Hepatocyte (in vitro differentiated cells): ENCODE measurements around the gene SEC22C. TPM values are rescaled to one million over a fixed set of nuclear protein-coding genes. Genes with fewer than 3 reads are reported as not detected.
A peak's percentile ranks its signal among the peaks of the same experiment; 100 is the strongest.

Source experiments
- DNase-seq: peaks from one replicate; pipeline ENCODE4 v3.0.0-alpha.2; 2016; ENCODE audit warnings: low spot score
- H2AFZ ChIP-seq: fragments of 200-600 bp; sonication (generic); 2 replicates; pipeline ENCODE4 v1.6.0; 2016; ENCODE audit warnings: antibody characterized with exemption, mild to moderate bottlenecking
- H3K27ac ChIP-seq: fragments of 200-600 bp; sonication (generic); 2 replicates; pipeline ENCODE4 v1.5.1; 2016; ENCODE audit warnings: mild to moderate bottlenecking
- H3K27me3 ChIP-seq: fragments of 200-600 bp; sonication (generic); 2 replicates; pipeline ENCODE4 v1.6.1; 2016
- H3K36me3 ChIP-seq: fragments of 200-600 bp; sonication (generic); replicated peaks from 2 replicates; pipeline ENCODE4 v1.5.1; 2016; ENCODE audit warnings: low read depth; ENCODE audit not compliant: insufficient read depth
- H3K4me1 ChIP-seq: fragments of 200-600 bp; sonication (generic); 2 replicates; pipeline ENCODE4 v1.5.1; 2016; ENCODE audit warnings: mild to moderate bottlenecking, moderate library complexity; ENCODE audit not compliant: insufficient read depth
- H3K4me2 ChIP-seq: fragments of 200-600 bp; sonication (generic); 2 replicates; pipeline ENCODE4 v1.6.0; 2016
- H3K4me3 ChIP-seq: fragments of 200-600 bp; sonication (generic); 2 replicates; pipeline ENCODE4 v1.5.1; 2016; ENCODE audit warnings: mild to moderate bottlenecking
- H3K79me2 ChIP-seq: fragments of 200-600 bp; sonication (generic); 2 replicates; pipeline ENCODE4 v1.6.0; 2017; ENCODE audit warnings: mild to moderate bottlenecking
- H3K9me2 ChIP-seq: fragments of 200-600 bp; sonication (generic); replicated peaks from 2 replicates; pipeline ENCODE4 v1.6.0; 2017; ENCODE audit warnings: mild to moderate bottlenecking; ENCODE audit not compliant: insufficient read depth
- H3K9me3 ChIP-seq: fragments of 200-600 bp; sonication (generic); 2 replicates; pipeline ENCODE4 v1.5.1; 2016; ENCODE audit warnings: low read depth, mild to moderate bottlenecking
- H4K20me1 ChIP-seq: fragments of 200-600 bp; sonication (generic); 2 replicates; pipeline ENCODE4 v1.6.0; 2016; ENCODE audit warnings: mild to moderate bottlenecking; ENCODE audit not compliant: insufficient read depth, poor library complexity, severe bottlenecking
- EZH2 ChIP-seq: fragments of 200-600 bp; sonication (generic); IDR thresholded peaks from 2 replicates; pipeline ENCODE4 v1.6.1; 2016; ENCODE audit warnings: antibody characterized with exemption, mild to moderate bottlenecking, borderline replicate concordance
- EZH2phosphoT487 ChIP-seq: fragments of 200-600 bp; sonication (generic); IDR thresholded peaks from one replicate; pipeline ENCODE4 v1.6.1; 2018; ENCODE audit warnings: antibody characterized with exemption, mild to moderate bottlenecking, low read depth, moderate library complexity; ENCODE audit not compliant: unreplicated experiment, severe bottlenecking
- WGBS: methylation state at CpG from one replicate; pipeline ENCODE4 v1.1.6; 2016; ENCODE audit warnings: low lambda C conversion rate; ENCODE audit errors: missing lambda C conversion rate; 5-methylcytosine and 5-hydroxymethylcytosine counted together
- polyA plus RNA-seq: library from polyadenylated mRNA; unstranded; fragments of >200 nt; fragmentation: Nextera tagmentation; extraction: Ambion mirVana; gene quantifications from 2 replicates; pipeline ENCODE4 v1.2.1, GENCODE V29; 2016
- total RNA-seq: library from RNA; depleted of rRNA; stranded (reverse); fragments of >200 nt; gene quantifications from 2 replicates; pipeline ENCODE4 v1.2.3, GENCODE V29; 2014
- TF ChIP-seq, protein P1 (sequence below): fragments of 200-600 bp; sonication (generic); IDR thresholded peaks from 2 replicates; pipeline ENCODE4 v1.5.1; 2016; ENCODE audit warnings: antibody characterized with exemption, mild to moderate bottlenecking; ENCODE audit not compliant: poor library complexity

SEC22C gene
- total and polyA plus RNA-seq, 2 experiments from 2014 or later = 31.4 to 53.9 TPM

DNA sequence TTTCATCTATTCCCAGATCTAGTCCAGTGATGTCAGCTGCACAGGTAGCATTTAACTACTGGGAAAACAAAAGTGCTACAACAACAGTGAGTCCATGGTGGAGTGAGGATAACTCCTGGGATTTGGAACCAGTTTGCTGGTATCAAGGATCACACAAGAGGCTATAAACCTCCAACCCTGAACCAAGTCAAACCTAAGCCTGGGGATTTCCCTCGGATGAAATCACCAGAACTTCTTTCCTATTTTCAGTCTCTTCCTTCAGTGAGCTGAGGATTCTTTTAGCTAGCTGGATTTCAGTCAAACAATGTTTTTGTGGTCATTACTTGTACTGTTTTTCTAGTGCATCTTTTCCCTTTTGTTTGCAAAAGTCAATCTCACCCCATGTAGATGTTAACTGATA lies 31.5 kb downstream of the SEC22C start:
- 79% methylated on average over 1 of the region's 1 CpG for WGBS
- Histone ChIP-seq H3K27ac (no peak overlapping the region), H3K4me3 (no peak overlapping the region), H3K9me3 (no peaks in the 10 kb centered on the region), H3K79me2 (no peaks in the 10 kb centered on the region), H3K36me3 (no peaks in the 10 kb centered on the region), H2AFZ (no peak overlapping the region), H3K4me2 (no peak overlapping the region), H3K4me1 (peaks cover 6% of the 10 kb centered on the region), H3K9me2 (no peaks in the 10 kb centered on the region), H4K20me1 (no peaks in the 10 kb centered on the region), H3K27me3 (no peaks in the 10 kb centered on the region)
- TF ChIP-seq EZH2 (no peak), EZH2phosphoT487 (no peak)
- TF ChIP-seq, protein P1, sequence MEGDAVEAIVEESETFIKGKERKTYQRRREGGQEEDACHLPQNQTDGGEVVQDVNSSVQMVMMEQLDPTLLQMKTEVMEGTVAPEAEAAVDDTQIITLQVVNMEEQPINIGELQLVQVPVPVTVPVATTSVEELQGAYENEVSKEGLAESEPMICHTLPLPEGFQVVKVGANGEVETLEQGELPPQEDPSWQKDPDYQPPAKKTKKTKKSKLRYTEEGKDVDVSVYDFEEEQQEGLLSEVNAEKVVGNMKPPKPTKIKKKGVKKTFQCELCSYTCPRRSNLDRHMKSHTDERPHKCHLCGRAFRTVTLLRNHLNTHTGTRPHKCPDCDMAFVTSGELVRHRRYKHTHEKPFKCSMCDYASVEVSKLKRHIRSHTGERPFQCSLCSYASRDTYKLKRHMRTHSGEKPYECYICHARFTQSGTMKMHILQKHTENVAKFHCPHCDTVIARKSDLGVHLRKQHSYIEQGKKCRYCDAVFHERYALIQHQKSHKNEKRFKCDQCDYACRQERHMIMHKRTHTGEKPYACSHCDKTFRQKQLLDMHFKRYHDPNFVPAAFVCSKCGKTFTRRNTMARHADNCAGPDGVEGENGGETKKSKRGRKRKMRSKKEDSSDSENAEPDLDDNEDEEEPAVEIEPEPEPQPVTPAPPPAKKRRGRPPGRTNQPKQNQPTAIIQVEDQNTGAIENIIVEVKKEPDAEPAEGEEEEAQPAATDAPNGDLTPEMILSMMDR = no peak
- no peak for DNase-seq

DNA sequence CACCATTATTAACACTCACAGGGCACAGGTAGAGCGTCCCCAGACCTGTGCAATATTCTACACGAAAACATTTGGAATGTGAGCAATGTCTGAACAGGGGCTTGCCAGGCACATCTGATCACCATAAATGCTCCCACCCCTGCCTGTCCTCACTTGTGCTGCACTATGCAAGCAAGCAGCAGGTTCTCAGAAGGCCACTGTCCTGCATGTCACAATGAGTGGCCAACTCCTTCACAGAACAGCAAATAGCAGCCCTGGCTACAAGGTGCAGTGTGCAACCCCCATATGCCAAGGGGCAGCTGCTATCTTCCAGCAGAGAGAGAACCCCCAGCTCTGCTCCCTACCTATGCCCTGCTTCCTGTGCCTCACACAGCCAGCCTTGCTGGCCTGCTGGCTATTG lies 32.6 kb downstream of the SEC22C start:
- no peak overlapping the region for H3K4me2 ChIP-seq
- H2AFZ ChIP-seq = no peak overlapping the region
- H3K9me2 ChIP-seq = no peaks in the 10 kb centered on the region
- no peak overlapping the region for H3K4me3 ChIP-seq
- DNase-seq = no peak
- H4K20me1 ChIP-seq = no peaks in the 10 kb centered on the region
- H3K9me3 ChIP-seq = no peaks in the 10 kb centered on the region
- 82% methylated on average over 2 of the region's 2 CpGs for WGBS
- H3K27me3 ChIP-seq = no peaks in the 10 kb centered on the region
- no peak overlapping the region for H3K27ac ChIP-seq
- TF ChIP-seq, protein P1 = no peak
- TF ChIP-seq EZH2phosphoT487 (no peak), EZH2 (no peak)
- H3K79me2 ChIP-seq = no peaks in the 10 kb centered on the region
- peaks cover 17% of the 10 kb centered on the region for H3K4me1 ChIP-seq
- H3K36me3 ChIP-seq = no peaks in the 10 kb centered on the region

DNA sequence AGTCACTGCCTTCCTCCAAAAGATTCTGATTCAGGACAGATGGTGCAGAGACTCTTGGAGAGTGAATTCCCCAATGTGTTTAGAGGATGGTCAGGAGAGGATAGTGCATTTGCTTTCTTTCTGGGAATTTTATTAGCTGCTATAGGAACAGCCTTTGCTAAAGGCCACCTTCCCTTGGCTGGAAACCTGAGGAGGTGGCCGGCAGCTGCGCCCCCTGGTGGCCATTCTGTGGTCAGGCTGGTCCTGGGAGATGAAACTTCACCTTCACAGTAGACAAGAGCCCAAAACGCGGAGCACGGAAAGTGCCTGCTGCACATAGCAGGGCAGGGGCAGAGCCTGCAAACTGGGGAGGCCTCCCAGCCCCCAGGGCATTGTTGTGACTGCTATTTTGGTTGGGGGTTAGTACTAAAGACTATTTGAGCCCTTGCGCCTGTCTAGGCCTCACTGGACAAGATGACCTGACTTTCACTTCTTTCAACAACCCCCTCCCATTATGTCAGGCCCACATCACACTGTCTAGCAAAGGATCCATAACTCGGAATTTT lies 34.3 kb downstream of the SEC22C start:
- Histone ChIP-seq H3K4me2 (no peak overlapping the region), H3K27ac (no peak overlapping the region), H3K79me2 (no peaks in the 10 kb centered on the region), H3K27me3 (no peaks in the 10 kb centered on the region), H3K4me3 (no peak overlapping the region), H3K9me2 (no peaks in the 10 kb centered on the region), H4K20me1 (no peaks in the 10 kb centered on the region), H3K36me3 (no peaks in the 10 kb centered on the region), H2AFZ (no peak overlapping the region), H3K4me1 (peaks cover 19% of the 10 kb centered on the region), H3K9me3 (no peaks in the 10 kb centered on the region)
- TF ChIP-seq EZH2phosphoT487 (peak; percentile 48), EZH2 (no peak)
- TF ChIP-seq, protein P1 = peak; percentile 98
- peak; percentile 82 for DNase-seq
- WGBS = 33% methylated on average over 7 of the region's 7 CpGs
